Measurements from ENCODE around the gene CUX1. TPM values are rescaled to one million over a fixed set of nuclear protein-coding genes. Genes with fewer than 3 reads are reported as not detected.

The CUX1 gene
- total and polyA plus RNA-seq, 10 of the 15 experiments (the other 5 are each of a cell fraction or from before 2014, with no cell fraction given), result 6.1 to 48.6 (median 25.9) TPM

DNA sequence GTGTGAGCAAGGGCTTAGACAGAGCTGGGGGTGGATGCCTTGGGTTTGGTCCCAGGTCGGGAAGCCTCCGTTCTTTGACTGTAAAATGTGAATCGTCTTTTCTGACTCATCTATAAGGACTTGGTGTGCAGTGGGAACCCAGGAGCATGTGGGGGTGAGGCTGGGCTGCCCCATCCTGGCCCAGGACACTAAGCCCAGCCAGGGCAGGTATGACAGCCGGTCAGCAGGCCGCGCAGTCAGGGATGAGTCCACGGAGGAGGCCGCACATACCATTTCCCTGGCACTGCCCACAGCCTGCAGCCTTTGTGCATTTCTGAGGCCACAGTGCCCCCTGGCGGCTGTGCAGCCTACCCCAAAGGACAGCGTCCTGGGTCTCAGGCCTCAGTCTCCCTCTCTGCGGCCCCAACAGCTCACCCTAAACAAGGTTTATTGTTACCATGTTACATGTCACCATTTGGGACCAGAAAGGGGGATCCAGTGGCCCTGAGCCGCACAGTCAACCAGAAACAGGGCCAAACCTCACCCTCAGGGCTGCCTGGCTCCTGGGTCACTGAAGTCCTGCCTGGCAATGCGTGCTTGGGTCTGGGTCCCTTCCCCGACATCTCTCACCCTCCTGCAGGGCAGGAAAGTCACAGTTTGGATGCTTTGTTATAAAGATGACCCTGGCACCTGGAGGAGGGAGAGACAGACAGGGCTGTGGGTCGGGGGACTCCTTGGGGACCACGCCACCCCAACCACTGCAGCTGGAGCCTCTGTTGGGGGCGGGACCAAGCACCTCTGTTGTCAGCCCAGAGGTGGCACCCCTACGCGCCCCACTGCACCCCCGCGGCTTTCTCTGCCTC is 454.9 kb downstream of the CUX1 start (continued):
- TF ChIP-seq, protein P1, sequence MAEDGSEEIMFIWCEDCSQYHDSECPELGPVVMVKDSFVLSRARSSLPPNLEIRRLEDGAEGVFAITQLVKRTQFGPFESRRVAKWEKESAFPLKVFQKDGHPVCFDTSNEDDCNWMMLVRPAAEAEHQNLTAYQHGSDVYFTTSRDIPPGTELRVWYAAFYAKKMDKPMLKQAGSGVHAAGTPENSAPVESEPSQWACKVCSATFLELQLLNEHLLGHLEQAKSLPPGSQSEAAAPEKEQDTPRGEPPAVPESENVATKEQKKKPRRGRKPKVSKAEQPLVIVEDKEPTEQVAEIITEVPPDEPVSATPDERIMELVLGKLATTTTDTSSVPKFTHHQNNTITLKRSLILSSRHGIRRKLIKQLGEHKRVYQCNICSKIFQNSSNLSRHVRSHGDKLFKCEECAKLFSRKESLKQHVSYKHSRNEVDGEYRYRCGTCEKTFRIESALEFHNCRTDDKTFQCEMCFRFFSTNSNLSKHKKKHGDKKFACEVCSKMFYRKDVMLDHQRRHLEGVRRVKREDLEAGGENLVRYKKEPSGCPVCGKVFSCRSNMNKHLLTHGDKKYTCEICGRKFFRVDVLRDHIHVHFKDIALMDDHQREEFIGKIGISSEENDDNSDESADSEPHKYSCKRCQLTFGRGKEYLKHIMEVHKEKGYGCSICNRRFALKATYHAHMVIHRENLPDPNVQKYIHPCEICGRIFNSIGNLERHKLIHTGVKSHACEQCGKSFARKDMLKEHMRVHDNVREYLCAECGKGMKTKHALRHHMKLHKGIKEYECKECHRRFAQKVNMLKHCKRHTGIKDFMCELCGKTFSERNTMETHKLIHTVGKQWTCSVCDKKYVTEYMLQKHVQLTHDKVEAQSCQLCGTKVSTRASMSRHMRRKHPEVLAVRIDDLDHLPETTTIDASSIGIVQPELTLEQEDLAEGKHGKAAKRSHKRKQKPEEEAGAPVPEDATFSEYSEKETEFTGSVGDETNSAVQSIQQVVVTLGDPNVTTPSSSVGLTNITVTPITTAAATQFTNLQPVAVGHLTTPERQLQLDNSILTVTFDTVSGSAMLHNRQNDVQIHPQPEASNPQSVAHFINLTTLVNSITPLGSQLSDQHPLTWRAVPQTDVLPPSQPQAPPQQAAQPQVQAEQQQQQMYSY (CRISPR knock-in tag; IDR thresholded peaks at IDR 0.05), result no peak
- TF ChIP-seq ETV6 (conservative IDR thresholded peaks at IDR 0.05 in 1 of 2, IDR thresholded peaks at IDR 0.05 in 1 of 2; ENCODE audit: borderline replicate concordance in 1 of 2, low read depth in 1 of 2) (no peak), NR2C2 (IDR thresholded peaks at IDR 0.05; ENCODE audit: borderline replicate concordance, control insufficient read depth, insufficient read length, low read depth) (no peak), CBX3 (IDR thresholded peaks at IDR 0.05; ENCODE audit: borderline replicate concordance, low read depth) (no peak), LARP7 (IDR thresholded peaks at IDR 0.05) (0 out of 2 replicates have a peak, but pooled peaks have one; percentile 49), NR2F1 (conservative IDR thresholded peaks at IDR 0.05) (no peak), HDAC6 (IDR thresholded peaks at IDR 0.05; ENCODE audit: unreplicated experiment) (no peak), MTA3 (IDR thresholded peaks at IDR 0.05; ENCODE audit: borderline replicate concordance, low read length) (no peak), BHLHE40 (IDR thresholded peaks at IDR 0.05; ENCODE audit: borderline replicate concordance in 1 of 2, low read depth in 2 of 2, low read length in 1 of 2) (no peak), MYB (IDR thresholded peaks at IDR 0.05; ENCODE audit: borderline replicate concordance, low read depth, low read length) (no peak), RB1 (IDR thresholded peaks at IDR 0.05; ENCODE audit: borderline replicate concordance) (0 out of 2 replicates have a peak, but pooled peaks have one; percentile 52), YY1 (IDR thresholded peaks at IDR 0.05; ENCODE audit: low read depth, low read length) (peak; percentile 68), MYC (IDR thresholded peaks at IDR 0.05; ENCODE audit: insufficient read depth, insufficient read length, insufficient replicate concordance, low read length, severe bottlenecking) (no peak)
- TF ChIP-seq, protein P2, sequence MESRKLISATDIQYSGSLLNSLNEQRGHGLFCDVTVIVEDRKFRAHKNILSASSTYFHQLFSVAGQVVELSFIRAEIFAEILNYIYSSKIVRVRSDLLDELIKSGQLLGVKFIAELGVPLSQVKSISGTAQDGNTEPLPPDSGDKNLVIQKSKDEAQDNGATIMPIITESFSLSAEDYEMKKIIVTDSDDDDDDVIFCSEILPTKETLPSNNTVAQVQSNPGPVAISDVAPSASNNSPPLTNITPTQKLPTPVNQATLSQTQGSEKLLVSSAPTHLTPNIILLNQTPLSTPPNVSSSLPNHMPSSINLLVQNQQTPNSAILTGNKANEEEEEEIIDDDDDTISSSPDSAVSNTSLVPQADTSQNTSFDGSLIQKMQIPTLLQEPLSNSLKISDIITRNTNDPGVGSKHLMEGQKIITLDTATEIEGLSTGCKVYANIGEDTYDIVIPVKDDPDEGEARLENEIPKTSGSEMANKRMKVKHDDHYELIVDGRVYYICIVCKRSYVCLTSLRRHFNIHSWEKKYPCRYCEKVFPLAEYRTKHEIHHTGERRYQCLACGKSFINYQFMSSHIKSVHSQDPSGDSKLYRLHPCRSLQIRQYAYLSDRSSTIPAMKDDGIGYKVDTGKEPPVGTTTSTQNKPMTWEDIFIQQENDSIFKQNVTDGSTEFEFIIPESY (IDR thresholded peaks at IDR 0.05), result no peak
- TF ChIP-seq, protein P3, sequence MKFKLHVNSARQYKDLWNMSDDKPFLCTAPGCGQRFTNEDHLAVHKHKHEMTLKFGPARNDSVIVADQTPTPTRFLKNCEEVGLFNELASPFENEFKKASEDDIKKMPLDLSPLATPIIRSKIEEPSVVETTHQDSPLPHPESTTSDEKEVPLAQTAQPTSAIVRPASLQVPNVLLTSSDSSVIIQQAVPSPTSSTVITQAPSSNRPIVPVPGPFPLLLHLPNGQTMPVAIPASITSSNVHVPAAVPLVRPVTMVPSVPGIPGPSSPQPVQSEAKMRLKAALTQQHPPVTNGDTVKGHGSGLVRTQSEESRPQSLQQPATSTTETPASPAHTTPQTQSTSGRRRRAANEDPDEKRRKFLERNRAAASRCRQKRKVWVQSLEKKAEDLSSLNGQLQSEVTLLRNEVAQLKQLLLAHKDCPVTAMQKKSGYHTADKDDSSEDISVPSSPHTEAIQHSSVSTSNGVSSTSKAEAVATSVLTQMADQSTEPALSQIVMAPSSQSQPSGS (IDR thresholded peaks at IDR 0.05; ENCODE audit: low read length), result no peak
- TF ChIP-seq, protein P4, sequence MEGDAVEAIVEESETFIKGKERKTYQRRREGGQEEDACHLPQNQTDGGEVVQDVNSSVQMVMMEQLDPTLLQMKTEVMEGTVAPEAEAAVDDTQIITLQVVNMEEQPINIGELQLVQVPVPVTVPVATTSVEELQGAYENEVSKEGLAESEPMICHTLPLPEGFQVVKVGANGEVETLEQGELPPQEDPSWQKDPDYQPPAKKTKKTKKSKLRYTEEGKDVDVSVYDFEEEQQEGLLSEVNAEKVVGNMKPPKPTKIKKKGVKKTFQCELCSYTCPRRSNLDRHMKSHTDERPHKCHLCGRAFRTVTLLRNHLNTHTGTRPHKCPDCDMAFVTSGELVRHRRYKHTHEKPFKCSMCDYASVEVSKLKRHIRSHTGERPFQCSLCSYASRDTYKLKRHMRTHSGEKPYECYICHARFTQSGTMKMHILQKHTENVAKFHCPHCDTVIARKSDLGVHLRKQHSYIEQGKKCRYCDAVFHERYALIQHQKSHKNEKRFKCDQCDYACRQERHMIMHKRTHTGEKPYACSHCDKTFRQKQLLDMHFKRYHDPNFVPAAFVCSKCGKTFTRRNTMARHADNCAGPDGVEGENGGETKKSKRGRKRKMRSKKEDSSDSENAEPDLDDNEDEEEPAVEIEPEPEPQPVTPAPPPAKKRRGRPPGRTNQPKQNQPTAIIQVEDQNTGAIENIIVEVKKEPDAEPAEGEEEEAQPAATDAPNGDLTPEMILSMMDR (IDR thresholded peaks at IDR 0.05 in 2 of 3, conservative IDR thresholded peaks at IDR 0.05 in 1 of 3; ENCODE audit: control insufficient read depth in 2 of 3, extremely low read depth in 1 of 3, insufficient read depth in 1 of 3, low read depth in 3 of 3, low read length in 3 of 3), result peak; percentile 92 to 97 (median 95); a peak in 5 of 6 replicates
